ENCODE data around the gene PIGU. TPM values are rescaled to one million over a fixed set of nuclear protein-coding genes. Genes with fewer than 3 reads are reported as not detected.

Gene PIGU
- total RNA-seq, 2 experiments from 2014 or later, result 17.0 to 19.1 TPM

- DNase-seq (no peak), ATAC-seq (ENCODE audit: low read depth) (no peak)
- Mint-ChIP-seq H3K9me3 (no peaks in the 10 kb centered on the region), H3K36me3 (peaks cover 8% of the 10 kb centered on the region), H3K4me1 (no peaks in the 10 kb centered on the region), H3K4me3 (no peak overlapping the region), H3K27ac (no peak overlapping the region), H3K27me3 (no peaks in the 10 kb centered on the region)
- POLR2A ChIA-PET, result no interaction called here
These were observed 38.9 kb downstream of the PIGU start for GRCh38 chr20:34638039-34638292.

DNA sequence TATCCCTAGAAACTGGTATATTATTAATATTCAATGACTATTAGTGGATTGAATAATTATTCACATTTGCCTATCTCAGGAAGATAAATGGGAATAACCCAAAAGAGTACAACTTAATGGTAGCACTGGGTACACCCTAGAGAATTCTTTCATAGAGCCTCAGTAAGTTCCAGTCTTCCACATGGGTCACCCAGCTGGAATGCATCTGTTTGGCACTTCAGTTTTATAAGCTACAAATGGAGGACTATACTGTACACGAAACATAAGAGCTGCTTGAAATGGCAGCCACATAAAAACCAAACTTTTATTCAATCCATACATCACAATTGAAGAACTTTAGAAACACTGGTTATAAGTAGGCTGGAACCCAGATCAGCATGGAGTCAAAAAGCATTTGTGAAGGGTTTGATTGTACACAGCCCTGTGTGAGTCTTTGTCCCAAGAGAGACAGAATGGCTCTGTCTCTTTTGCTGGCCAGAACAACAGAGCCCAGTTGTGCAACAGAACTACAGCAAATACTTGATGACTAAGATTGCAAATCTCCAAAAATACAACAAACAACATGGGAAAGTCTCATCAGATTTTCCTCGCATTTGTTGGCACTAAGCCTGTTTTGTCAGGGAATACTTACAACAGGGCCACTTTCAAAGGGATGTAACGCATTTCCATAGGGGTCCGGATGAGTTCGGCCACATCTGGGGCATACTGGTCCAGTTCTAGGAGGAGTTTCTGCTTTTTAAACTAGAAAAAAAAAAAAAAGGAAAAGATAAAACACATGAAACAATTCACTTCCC is 39.5 kb downstream of the PIGU start:
- Mint-ChIP-seq H3K9me3 (no peaks in the 10 kb centered on the region), H3K27ac (no peak overlapping the region), H3K4me1 (no peaks in the 10 kb centered on the region), H3K4me3 (no peak overlapping the region), H3K36me3 (peaks cover 8% of the 10 kb centered on the region), H3K27me3 (no peaks in the 10 kb centered on the region)
- DNase-seq (no peak), ATAC-seq (ENCODE audit: low read depth) (no peak)
- POLR2A ChIA-PET, result no interaction called here

DNA sequence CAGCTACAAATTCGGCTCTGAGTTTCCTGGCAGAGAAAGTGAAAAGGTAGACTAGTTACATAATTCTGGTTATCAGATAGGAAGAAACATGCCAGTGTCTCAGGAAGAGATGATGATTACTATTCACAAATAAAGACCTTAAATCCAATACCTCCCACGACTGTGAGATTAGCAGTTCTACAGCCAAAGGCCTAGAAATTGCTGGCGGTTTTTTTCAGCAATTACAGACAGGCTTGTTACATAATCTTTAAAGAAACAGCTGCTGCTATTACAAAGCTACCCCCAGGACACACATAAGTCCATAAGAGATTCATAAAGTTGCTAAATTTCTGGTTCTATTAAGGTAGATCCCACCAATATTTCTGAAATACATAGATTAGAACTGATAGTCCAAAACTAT is 40.2 kb downstream of the PIGU start:
- no peak for DNase-seq
- POLR2A ChIA-PET, result no interaction called here
- H3K27me3 Mint-ChIP-seq, result no peaks in the 10 kb centered on the region
- H3K4me1 Mint-ChIP-seq, result no peaks in the 10 kb centered on the region
- no peaks in the 10 kb centered on the region for H3K9me3 Mint-ChIP-seq
- peaks cover 8% of the 10 kb centered on the region for H3K36me3 Mint-ChIP-seq
- H3K4me3 Mint-ChIP-seq, result no peak overlapping the region
- no peak overlapping the region for H3K27ac Mint-ChIP-seq
- ATAC-seq (ENCODE audit: low read depth), result no peak

DNA sequence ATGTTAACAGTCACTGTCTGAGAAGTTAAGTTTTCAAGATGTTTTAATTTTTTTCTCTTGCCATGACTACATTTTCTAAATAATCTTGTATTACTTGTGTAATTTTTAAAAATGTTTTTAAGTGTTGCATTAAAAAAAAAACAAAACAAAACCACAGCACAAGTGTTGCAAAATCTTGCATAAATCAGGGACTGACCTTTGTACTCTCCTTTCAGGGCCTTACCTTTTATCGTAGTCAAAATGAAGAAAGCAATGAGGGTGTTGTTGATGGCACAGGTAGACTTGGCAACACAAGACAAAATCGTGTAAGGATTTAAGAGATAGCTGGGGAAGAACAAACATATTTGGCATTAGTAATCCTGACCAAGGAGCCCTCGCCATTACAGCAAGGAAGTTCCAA is 42.5 kb downstream of the PIGU start:
- Mint-ChIP-seq H3K27ac (no peak overlapping the region), H3K9me3 (no peaks in the 10 kb centered on the region), H3K36me3 (peaks cover 13% of the 10 kb centered on the region), H3K27me3 (no peaks in the 10 kb centered on the region), H3K4me3 (no peak overlapping the region), H3K4me1 (no peaks in the 10 kb centered on the region)
- DNase-seq, result no peak
- POLR2A ChIA-PET, result no interaction called here
- no peak for ATAC-seq (ENCODE audit: low read depth)

DNA sequence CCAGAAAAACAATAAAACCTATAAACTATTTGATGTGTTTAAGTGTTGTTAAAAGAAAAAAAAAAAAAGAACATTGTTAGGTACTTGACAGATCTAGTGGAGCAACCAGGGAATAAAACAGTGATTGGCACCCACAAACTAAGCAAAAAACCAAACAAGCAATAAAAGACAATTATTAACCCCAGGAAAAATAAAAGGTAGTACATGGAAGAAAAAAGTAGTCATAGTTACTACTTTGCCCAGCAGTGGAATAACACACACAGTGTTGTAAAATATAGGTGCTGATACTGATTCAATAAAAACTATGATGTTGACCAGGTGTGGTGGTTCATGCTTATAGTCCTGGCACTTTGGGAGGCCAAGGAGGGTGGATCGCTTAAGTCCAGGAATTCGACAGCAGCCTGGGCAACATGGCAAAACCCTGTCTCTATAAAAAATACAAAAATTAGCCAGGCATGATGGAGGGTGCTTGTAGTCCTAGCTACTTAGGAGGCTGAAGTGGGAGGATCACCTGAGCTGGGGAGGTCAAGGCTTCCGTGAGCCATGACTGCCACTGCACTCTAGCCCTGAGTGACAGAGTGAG is 43.9 kb downstream of the PIGU start:
- no peaks in the 10 kb centered on the region for H3K4me1 Mint-ChIP-seq
- no peak overlapping the region for H3K27ac Mint-ChIP-seq
- H3K27me3 Mint-ChIP-seq, result no peaks in the 10 kb centered on the region
- no peak for ATAC-seq (ENCODE audit: low read depth)
- no peak for DNase-seq
- H3K4me3 Mint-ChIP-seq, result no peak overlapping the region
- H3K9me3 Mint-ChIP-seq, result no peaks in the 10 kb centered on the region
- H3K36me3 Mint-ChIP-seq, result peaks cover 11% of the 10 kb centered on the region
- POLR2A ChIA-PET, result no interaction called here

- POLR2A ChIA-PET, result no interaction called here
- no peak overlapping the region for H3K27ac Mint-ChIP-seq
- no peak overlapping the region for H3K4me3 Mint-ChIP-seq
- no peak for ATAC-seq (ENCODE audit: low read depth)
- no peaks in the 10 kb centered on the region for H3K27me3 Mint-ChIP-seq
- H3K9me3 Mint-ChIP-seq, result no peaks in the 10 kb centered on the region
- no peaks in the 10 kb centered on the region for H3K4me1 Mint-ChIP-seq
- no peak for DNase-seq
- H3K36me3 Mint-ChIP-seq, result peaks cover 9% of the 10 kb centered on the region
These were observed 47.0 kb downstream of the PIGU start for GRCh38 chr20:34629904-34630303.

DNA sequence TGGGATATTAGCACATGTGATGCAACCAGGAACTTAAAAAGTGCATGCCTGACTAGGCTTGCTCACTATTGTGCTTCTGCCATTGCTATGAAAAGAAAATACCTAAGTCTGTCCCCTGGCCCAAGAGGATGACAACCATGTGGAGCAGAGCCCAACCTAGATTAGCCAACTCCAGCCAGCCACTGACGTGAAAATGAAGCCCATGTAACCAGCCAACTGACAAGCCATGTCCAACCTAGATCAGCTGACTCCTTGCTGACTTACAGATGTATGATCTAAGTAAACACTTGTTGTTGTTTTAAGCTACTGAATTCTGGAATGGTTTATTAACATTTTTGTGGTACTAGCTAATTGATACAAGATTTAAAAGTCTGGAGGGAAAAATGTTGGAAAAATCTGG is 47.5 kb downstream of the PIGU start:
- Mint-ChIP-seq H3K4me3 (no peak overlapping the region), H3K27ac (no peak overlapping the region), H3K36me3 (peaks cover 9% of the 10 kb centered on the region), H3K4me1 (no peaks in the 10 kb centered on the region), H3K27me3 (no peaks in the 10 kb centered on the region), H3K9me3 (no peaks in the 10 kb centered on the region)
- POLR2A ChIA-PET, result no interaction called here
- no peak for DNase-seq
- ATAC-seq (ENCODE audit: low read depth), result no peak

DNA sequence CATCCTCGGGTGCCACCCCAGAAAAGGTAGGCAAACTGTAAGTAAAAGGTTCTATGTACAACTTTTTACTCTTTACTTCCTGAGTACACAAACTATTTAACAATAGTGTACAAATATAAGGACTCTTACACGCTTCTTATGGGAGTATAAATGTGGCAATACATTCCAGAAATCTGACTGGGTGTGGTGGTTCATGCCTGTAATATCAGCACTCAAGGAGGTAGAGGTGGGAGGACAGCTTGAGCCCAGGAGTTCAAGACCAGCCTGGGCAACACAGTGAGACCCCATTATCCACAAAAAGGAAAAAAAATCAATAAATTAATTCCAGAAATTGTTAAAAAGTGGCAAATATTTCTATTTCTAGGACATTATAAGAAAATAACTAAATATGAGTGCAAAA is 48.9 kb downstream of the PIGU start:
- no peaks in the 10 kb centered on the region for H3K9me3 Mint-ChIP-seq
- POLR2A ChIA-PET, result no interaction called here
- H3K4me1 Mint-ChIP-seq, result no peaks in the 10 kb centered on the region
- H3K36me3 Mint-ChIP-seq, result peaks cover 8% of the 10 kb centered on the region
- no peaks in the 10 kb centered on the region for H3K27me3 Mint-ChIP-seq
- ATAC-seq (ENCODE audit: low read depth) (no peak), DNase-seq (no peak)
- no peak overlapping the region for H3K4me3 Mint-ChIP-seq
- no peak overlapping the region for H3K27ac Mint-ChIP-seq

DNA sequence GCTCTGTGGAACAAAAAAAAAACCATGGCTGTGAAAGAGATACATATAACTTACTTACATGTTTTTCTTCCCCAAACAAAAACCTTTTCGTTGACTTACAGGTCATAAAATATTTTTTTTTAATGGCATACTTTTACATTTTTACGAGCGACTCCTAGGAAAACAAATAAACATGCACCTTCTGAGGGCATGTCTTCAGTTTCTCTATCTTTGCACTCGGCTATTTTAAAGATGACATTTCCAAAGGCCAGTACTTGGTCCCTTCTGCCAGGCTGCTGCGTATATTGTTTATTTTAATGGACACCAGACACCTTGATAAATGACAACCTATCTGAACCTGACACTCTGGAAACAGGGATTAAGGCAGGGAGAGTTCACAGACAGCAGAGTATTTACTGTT is 49.4 kb downstream of the PIGU start:
- peaks cover 11% of the 10 kb centered on the region for H3K36me3 Mint-ChIP-seq
- H3K9me3 Mint-ChIP-seq, result no peaks in the 10 kb centered on the region
- H3K4me1 Mint-ChIP-seq, result no peaks in the 10 kb centered on the region
- no peaks in the 10 kb centered on the region for H3K27me3 Mint-ChIP-seq
- no peak for DNase-seq
- POLR2A ChIA-PET, result no interaction called here
- H3K27ac Mint-ChIP-seq, result no peak overlapping the region
- no peak for ATAC-seq (ENCODE audit: low read depth)
- no peak overlapping the region for H3K4me3 Mint-ChIP-seq

GRCh38 chr20:34626992-34627391 is 49.9 kb downstream of the PIGU start:
- ATAC-seq (ENCODE audit: low read depth) (no peak), DNase-seq (no peak)
- Mint-ChIP-seq H3K9me3 (no peaks in the 10 kb centered on the region), H3K27me3 (no peaks in the 10 kb centered on the region), H3K36me3 (peaks cover 12% of the 10 kb centered on the region), H3K4me1 (no peaks in the 10 kb centered on the region), H3K4me3 (no peak overlapping the region), H3K27ac (no peak overlapping the region)
- POLR2A ChIA-PET, result no interaction called here

DNA sequence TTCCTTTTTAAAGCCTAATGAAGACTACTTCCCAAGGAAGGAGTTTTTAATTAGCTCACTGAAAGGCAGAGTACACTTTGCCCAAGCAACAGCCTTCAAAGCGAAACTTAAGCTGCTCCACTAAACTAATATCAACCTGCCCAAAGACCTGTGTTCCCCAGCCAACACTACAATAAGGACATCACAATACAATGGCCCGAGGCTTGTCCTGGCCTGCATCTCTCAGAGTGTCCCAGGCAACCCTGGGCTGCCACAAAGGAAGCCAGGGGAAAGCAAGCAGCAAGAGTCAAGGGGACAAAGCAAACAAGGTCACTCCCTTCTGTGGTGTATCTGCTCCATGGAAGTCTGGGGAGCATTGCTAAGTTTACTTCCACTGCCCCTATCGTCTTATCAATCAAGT is 52.3 kb downstream of the PIGU start:
- peaks cover 21% of the 10 kb centered on the region for H3K36me3 Mint-ChIP-seq
- H3K9me3 Mint-ChIP-seq, result no peaks in the 10 kb centered on the region
- POLR2A ChIA-PET, result interaction anchor here (0.5 kb wide), 1 partner anchor 10 kb away, joined by 4 read pairs; no protein-coding TSS in a partner anchor
- DNase-seq (no peak), ATAC-seq (ENCODE audit: low read depth) (no peak)
- H3K4me3 Mint-ChIP-seq, result no peak overlapping the region
- no peaks in the 10 kb centered on the region for H3K27me3 Mint-ChIP-seq
- no peak overlapping the region for H3K27ac Mint-ChIP-seq
- H3K4me1 Mint-ChIP-seq, result no peaks in the 10 kb centered on the region

DNA sequence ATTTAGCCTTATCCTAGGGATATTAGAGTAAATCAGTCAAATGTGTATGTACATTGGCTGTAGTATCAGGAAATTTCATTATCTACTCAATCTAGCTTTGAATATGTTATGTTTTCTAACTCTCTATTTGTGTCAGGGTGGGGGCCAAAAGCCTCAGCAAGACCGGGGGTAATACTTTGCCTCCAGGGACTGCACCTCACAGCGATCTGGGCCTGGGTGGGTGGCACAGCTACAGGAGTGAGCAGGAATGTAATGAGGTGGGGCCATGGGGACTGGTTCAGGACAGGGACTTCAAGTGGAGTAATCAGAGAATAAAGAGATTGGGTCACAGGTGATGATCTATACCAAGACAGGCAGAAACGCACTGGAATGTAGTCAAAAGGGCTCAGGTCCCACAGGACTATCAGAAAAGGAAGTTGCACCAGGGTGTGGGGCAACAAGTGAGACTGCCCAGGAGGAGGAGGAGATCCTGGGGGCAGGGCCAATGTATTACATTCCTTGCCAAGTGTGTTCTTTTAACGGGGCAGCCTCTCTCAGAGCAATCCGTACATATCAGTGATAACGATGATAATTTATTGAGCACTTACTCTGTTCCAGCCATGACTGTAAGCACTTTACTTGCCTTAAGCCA is 54.0 kb downstream of the PIGU start:
- Mint-ChIP-seq H3K27ac (no peak overlapping the region), H3K9me3 (no peaks in the 10 kb centered on the region), H3K27me3 (no peaks in the 10 kb centered on the region), H3K36me3 (peaks cover 22% of the 10 kb centered on the region), H3K4me3 (no peak overlapping the region), H3K4me1 (no peaks in the 10 kb centered on the region)
- DNase-seq (no peak), ATAC-seq (ENCODE audit: low read depth) (no peak)
- POLR2A ChIA-PET, result no interaction called here

GRCh38 chr20:34621383-34622367 is 55.2 kb downstream of the PIGU start:
- ATAC-seq (ENCODE audit: low read depth) (no peak), DNase-seq (no peak)
- no peaks in the 10 kb centered on the region for H3K9me3 Mint-ChIP-seq
- H3K27ac Mint-ChIP-seq, result peak overlapping the region; percentile 19
- H3K36me3 Mint-ChIP-seq, result peaks cover 27% of the 10 kb centered on the region
- H3K27me3 Mint-ChIP-seq, result no peaks in the 10 kb centered on the region
- H3K4me3 Mint-ChIP-seq, result no peak overlapping the region
- H3K4me1 Mint-ChIP-seq, result no peaks in the 10 kb centered on the region
- POLR2A ChIA-PET, result no interaction called here

DNA sequence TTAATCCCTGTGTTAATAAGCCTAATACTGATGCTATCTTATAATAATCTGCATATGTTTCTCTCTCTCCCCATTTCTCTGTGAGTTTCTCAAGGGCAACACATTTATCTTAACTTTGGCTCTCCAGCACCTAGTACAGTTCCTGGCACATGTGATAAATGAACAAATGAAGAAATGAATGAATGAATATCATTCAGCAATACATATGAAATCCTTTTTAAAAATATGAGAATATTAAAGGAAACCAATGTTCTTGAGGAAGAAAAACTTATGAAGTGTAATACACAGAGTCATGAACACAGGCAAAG is 55.9 kb downstream of the PIGU start:
- H3K4me3 Mint-ChIP-seq, result no peak overlapping the region
- no peaks in the 10 kb centered on the region for H3K27me3 Mint-ChIP-seq
- POLR2A ChIA-PET, result no interaction called here

More for the DNA sequence above, 55.9 kb downstream of the PIGU start:
- peaks cover 27% of the 10 kb centered on the region for H3K36me3 Mint-ChIP-seq
- no peak for DNase-seq
- H3K4me1 Mint-ChIP-seq, result no peaks in the 10 kb centered on the region
- no peak for ATAC-seq (ENCODE audit: low read depth)
- H3K27ac Mint-ChIP-seq, result no peak overlapping the region
- H3K9me3 Mint-ChIP-seq, result no peaks in the 10 kb centered on the region
